ENCODE results near the gene BAZ2B.
"Not testable (repeated sequence)": the region's sequence is repeated elsewhere in the genome, so short reads cannot be mapped to it uniquely, and the experiment has no call there.

Gene BAZ2B

DNA sequence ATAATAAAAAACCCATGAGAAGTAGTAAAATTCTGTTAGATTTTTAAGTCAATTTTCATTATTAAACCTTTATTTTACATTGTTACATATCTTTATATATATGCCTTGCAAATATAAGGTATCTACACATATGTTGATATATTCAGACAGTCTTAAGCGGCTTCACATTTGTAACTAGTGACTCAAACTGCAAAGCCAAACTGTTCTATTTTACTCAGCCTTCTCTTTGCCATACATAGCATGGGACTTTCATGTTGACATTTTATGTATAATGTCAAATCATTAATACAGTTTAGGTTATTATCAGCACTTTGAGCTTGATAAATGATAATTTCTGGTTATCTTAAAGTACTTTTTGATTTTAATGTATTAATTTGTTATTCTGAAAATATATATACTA is 204.9 kb downstream of the BAZ2B start:
- DNase-seq (ENCODE audit: low spot score), result no peak

DNA sequence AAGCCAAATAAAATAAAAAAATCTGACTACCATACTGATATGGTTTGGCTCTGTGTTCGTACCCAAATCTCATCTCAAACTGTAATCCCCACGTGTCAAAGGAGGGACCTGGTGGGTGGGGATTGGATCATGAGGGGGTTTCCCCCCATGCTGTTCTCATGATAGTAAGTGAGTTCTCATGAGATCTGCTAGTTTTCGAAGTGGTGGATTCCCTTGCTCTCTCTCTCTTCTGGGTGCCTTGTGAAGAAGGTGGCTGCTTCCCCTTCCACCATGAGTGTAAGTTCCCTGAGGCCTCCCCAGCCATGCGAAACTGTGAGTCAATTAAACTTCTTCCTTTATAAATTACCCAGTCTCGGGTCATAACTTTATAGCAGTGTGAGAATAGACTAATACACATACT is 206.1 kb downstream of the BAZ2B start:
- DNase-seq (ENCODE audit: low spot score), result no peak

DNA sequence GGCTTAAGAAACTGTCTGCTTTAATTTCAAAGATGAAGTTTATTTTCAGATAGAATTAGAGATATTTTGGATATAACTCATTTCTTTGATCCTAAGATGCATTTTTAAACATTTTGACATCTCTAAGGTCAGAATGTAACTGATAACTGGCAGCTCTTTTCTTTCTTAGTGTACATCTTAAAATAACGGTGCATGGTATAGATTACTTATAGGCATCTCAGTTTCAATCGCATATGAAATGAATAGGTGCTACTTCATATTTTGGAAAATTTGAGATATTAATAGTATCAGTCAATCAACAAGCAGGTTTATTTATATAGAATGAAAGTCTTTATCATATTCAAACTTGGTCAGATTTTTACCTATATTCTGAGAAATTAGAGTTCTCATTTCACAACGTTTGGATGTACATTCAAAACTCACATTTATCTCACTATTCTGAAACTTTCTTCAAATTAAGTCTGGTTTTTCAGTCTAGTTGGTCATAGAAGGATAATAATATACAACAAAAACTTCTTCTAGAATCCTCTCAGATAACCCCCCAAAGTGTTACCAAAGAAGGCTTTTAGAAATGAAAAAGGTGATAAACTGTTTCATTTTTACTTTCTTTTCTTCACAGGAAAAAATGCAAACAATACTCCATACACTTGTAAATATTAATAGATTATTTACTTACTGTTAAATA is 207.1 kb downstream of the BAZ2B start:
- no peak for DNase-seq (ENCODE audit: low spot score)

DNA sequence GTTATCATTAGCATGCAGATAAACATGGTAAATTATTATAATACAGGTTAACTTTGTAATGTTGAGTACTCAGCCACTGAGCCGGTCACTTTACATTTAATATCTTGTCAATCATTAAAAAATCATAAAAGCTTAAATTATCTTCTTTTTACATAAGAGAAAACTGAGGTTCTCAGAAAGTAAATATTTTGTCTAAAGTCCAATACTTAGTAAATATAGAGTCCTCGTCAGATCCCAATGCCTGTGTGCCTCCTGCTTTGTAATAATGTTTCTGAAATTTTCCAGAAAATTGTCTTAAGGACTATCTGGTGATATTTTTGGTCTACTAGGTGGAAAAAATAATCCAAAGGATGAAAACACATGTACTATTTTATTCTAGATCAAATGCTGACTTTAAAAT is 213.6 kb downstream of the BAZ2B start:
- no peak for DNase-seq (ENCODE audit: low spot score)

DNA sequence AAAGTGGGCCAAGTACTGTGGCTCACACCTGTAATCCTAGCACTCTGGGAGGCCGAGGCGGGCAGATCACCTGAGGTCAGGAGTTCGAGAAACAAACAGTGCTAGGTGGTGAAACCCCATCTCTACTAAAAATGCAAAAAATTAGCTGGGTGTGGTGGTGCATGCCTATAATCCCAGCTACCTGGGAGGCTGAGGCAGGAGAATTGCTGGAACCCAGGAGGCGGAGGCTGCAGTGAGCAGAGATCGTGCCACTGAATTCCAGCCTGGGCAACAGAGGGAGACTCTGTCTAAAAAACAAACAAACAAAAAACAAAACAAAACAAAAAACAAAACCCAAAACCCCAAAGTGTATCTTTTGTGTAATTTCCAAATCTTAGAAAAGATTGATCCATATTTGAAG is 214.2 kb downstream of the BAZ2B start:
- DNase-seq (ENCODE audit: low spot score), result not testable (repeated sequence)

DNA sequence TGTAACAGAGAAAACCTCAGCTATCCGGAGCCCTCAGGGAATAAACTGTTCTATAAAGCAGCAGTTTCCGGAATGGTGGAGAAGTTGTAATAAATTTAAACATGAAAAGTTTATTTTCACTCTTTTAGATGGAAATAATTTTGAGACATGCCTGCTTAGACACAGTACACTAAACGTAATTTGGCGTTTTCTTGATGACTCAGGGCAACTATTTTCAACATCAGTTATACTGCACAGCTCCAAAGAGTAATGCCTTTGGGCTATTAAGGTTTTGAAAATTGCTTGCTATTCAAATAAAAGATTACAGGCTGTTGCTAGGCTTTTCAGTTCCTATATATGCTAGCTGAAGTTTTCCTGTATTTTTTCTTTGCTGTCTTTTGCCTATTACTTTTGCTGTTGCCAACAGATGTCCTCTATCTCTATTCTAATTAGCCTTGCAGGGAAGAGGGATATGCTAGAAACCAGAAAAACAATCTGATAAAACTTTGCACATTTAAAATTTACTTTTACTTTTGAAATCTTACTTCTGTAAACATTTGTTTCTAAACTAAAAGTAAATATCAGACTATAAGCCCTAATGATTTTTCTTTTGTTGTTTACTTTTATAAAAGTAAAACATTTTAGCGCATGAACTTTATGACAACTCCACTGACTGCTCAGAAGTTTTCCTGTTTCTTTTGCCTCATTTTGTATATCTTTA is 216.5 kb downstream of the BAZ2B start:
- no peak for DNase-seq (ENCODE audit: low spot score)

DNA sequence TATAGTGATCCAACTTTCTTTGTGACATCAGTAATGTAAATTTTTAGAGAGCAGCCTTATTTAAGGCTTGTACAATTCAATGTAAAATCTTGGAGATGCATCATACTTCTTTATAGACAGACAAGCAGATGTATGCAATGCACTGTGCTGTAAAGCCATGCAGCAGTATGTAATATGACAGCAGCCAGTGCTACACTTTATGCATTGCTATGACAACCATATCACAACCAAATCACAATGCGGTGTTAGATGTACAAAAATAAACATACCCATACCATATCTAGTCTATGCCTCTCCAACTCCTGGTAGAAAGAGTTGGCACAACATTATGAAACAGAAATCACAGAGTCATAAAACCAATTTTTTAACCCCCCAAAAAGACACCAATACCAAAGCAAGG is 219.5 kb downstream of the BAZ2B start:
- DNase-seq (ENCODE audit: low spot score), result no peak

DNA sequence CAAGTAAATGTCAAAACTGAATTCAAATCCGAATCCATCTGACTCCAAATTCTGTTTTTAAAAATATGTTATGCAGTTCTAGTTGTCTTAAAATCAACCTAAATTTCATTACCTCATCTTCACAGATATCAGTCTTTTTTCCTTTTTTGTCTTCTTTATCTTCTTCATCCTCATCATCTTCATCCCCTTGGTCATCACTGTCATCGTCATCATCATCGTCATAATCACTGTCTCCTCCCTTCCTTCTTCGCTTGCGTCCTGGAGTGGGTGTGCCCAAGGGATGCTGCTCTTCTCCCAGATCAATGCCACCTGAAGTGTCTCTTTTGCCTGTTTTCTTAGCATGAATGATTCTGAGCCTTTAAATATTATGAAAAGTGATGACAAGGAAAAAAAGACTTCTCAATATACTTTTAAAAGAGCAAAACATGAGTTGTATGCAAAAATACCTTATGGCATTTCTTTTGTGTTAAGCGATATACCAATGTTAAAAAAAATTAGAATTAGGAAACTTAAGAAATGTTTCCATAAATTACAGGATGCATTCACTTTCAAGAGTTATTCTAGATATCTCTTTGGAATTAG is 233.8 kb downstream of the BAZ2B start:
- no peak for DNase-seq (ENCODE audit: low spot score)

DNA sequence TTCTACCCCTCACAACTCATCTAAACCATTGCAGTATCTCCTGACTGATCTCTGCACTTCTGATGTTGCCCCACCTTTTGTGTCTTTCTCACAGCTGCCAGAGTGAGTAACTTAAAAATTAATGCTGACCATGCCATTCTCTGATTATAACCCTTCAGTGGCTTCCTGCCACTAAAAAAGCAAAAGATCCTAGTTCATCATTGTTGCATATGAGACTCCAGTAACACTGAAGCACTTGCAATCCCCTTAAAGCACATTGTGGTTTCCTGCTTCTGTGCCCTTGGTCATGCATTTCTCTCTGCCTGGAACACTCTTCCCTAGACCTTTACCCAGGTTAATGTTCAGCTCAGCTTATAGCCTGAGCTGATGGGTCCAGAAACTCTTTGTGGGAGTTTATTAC is 234.8 kb downstream of the BAZ2B start:
- DNase-seq (ENCODE audit: low spot score), result no peak

DNA sequence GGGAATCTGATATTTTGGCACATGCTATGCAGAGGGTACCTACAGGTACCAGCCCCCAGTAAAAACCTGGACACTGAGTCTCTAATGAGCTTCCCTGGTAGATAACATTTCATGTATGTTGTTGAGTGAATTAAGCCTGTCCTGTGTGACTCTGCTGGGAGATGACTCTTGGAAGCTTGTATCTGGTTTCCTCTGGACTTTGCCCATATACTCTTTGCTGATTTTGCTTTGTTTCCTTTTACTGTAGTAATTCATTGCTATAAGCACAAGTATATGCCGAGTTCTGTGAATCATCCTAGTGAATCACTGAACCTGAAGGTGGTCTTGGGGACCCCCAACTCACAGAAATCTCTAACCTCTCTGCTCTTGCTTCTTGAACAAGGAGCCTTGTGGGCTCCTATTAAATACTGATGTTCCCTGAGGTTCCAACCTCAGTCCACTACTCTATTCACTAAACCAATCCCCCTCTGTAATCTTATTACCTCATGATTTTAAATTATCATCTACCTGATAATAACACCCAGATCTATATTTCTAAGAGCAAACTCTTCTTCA is 235.6 kb downstream of the BAZ2B start:
- DNase-seq (ENCODE audit: low spot score), result no peak

DNA sequence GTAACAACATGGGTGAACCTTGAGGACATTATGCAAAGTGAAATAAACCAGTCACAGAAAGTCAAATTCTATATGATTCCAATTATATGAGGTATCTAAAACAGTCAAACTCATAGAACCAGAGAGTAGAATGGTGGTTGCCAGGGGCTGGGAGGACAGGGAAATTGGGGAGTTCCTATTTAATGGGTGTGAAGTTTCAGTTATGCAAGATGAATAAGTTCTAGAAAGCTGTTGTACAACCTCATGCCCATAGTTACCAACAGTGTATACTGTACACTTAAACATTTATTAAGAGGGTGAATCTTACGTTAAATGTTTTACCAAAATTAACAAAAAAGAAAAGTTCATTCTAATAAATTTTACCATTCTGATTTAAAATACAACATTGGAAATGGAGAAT is 237.2 kb downstream of the BAZ2B start:
- no peak for DNase-seq (ENCODE audit: low spot score)

DNA sequence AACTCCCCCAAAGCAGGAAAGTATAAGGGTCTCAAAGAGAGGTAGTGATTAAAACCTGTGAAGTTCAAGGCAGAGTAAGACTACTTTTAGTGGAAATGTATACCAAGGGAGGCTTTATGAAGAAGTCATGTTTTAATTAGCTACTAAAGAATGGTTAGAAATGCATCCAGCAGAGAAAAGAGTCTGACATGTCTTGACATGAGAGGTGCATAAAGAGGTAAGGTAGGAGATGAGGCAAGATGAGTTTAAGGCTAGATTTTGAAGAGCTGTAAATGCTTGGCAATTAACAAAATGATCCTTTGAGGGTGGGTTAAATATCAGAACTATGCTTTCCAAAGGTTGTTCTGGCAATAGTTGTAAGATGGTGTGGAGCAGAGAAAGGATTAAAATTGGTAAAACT is 241.1 kb downstream of the BAZ2B start:
- no peak for DNase-seq (ENCODE audit: low spot score)

DNA sequence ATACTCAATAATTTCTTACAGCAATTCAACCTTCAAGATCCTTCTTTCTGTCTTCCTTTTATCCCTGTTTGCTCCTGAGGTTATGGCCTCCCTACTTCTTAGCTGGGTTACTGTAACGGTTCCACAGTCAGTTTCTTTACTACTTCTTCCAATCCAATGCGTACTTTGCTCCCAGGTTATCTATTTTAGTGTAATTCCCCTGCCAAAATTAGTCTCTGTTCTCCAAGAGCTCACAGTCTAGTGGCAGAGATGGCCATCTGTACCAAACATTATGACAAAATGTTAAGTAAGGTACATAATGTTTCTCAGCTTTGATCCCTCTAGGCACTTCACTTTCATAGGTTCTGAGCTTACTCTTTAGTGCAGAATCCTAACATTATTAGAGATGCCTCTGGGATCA is 244.8 kb downstream of the BAZ2B start:
- DNase-seq (ENCODE audit: low spot score), result no peak

DNA sequence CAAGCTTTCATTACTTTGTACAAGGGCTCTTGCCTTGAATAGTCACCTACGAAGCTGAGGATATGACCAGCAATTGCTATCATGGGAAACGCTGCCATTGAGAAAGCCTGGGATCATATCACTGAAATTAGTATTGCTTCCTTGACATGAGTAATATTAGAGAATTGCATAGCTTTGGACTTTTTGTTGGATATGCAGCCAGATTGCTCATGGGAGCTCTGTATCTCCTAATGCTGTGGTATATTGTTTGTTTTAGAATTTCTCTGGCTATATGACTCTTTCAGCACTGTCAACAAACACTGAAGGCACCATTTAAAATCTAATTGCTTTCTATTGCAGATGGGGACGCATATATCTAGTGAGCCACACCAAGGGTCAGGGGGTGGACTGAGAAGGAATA is 249.8 kb downstream of the BAZ2B start:
- DNase-seq (ENCODE audit: low spot score), result no peak

DNA sequence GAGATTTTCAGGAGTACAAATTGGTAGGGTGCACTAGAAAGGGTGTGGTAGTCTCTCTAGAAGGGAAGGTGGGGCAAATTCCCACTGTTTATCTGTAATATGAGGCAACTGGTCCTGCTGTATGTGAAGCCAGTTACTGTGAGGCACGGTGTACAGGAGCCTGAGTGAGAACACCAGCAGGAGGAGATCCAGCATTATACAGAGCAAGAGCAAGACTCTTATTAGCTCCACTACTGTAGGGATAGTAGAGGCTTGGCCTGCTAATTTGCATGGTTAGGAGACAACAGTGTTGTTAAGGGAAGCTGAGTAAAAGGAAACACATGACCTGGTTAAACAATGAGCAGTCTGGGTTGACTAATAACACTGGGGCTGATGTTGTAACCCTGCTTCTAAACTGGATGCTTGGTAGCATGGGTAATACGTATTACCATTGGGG is 253.5 kb downstream of the BAZ2B start:
- DNase-seq (ENCODE audit: low spot score), result no peak

DNA sequence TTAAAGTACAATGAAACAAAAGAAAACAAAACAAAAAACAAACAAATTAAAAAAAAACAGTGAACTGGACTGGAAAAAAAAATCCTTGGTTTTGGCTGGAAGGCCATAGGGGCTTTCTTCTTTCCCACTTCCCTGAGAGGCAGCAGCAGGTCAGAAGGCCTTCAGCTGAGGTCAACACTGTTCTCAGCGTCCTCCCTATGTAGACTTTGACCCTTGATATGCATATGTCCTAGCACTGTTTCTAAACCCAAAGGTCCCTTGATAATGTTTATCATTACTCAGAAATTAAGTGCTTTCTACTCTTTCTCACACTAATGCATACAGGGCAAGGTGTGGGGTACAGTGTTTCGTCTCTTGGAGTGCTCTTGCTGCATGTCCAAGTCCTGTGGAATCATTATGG is 254.3 kb downstream of the BAZ2B start:
- no peak for DNase-seq (ENCODE audit: low spot score)

DNA sequence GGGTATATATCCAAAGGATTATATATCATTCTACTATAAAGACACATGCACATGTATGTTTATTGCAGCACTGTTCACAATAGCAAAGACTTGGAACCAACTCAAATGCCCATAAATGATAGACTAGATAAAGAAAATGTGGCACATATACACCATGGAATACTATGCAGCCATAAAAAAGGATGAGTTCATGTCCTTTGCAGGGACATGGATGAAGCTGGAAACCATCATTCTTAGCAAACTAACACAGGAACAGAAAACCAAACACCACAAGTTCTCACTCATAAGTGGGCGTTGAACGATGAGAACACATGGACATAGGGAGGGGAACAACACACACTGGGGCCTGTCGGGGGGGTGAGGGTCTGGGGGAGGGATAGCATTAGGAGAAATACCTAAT is 254.7 kb downstream of the BAZ2B start:
- not testable (repeated sequence) for DNase-seq (ENCODE audit: low spot score)

DNA sequence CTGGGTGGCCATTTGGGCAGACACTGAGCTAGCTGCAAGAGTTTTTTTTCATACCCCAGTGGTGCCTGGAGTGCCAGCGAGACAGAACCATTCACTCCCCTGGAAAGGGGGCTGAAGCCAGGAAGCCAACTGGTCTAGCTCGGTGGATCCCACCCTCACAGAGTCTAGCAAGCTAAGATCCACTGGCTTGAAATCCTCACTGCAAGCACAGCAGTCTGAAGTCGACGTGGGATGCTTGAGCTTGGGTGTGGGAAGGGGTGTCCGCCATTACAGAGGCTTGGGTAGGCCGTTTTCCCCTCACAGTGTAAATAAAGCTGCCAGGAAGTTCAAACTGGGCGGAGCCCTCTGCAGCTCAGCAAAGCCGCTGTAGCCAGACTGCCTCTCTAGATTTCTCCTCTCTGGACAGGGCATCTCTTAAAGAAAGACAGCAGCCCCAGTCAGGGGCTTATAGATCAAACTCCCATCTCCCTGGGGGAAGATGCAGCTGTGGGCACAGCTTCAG is 260.2 kb downstream of the BAZ2B start:
- no peak for DNase-seq (ENCODE audit: low spot score)

DNA sequence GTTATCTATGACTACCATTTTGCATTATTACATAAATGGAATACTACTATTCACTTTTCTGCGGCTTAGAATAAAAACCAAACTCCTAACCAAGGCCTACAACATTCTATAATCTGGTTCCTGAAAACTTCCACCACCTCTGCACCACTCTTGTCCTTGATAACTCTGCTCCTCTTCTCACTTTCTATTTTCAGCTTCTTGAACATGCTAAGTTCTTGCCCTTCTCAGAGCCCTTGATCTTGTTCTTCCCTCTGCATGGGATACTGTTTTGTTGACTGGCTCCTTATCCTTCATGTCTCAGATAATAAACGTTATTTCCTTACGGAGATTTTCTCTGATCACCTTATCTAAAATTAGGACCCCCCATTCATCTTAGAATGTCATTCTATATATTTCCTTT is 264.4 kb downstream of the BAZ2B start:
- no peak for DNase-seq (ENCODE audit: low spot score)

DNA sequence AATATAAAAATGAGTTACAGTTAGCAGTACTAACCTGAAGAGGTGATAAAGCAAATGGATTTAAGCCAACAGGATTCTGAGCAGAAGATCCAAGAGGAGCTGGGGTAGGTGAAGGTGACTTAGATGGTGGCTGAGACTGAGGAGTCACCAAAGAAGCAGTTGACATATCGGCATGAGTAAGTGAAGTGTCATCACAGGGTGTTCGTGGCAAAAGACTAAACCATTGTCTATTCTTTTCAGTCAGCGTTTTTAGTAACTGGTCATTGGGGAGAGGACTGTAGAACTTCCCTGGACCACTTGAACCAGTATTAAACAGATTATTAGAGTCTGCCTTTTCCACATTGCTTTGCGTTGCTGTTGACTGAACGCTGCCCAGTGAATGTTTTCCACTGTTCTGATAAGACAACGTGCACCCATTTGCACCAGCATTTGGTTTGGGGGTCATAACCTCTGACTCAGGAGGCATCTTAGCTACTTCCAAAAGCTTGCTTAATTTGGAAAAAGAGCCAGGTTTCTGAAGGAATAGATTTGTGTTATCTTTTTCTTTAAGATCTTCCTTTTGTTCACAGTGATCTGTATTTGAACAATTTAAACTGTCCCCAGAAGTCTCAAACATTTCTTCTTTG is 266.6 kb downstream of the BAZ2B start:
- no peak for DNase-seq (ENCODE audit: low spot score)

DNA sequence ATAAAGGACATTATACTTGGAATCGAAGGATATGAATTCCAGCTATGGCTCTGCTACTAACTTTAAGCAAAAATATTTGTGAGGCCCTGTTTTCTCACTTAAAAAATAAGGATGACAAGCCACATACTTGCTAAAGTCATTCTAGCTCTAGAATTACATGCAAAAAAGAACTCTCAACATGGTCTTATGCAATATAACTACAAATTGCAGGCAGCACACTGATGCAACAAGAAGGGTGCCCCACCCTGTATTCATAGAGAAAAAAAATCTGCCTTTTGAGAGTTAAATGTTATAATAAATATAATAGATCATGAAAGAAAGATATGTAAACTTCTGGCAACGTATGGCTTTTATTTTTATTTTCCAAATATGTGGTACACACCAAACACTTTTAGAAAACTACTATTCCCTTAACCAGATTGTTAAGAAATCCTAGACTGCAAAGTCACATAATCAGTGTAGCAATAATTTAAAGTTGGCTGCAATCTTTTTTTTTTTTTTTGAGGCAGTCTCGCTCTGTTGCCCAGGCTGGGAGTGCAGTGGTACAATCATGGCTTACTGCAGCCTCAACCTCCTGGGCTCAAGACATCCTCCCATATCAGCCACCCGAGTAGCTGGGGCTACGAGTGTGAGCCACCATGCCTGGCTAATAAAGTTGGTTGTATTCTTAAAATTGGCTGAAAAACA is 289.6 kb downstream of the BAZ2B start:
- DNase-seq (ENCODE audit: low spot score), result no peak

DNA sequence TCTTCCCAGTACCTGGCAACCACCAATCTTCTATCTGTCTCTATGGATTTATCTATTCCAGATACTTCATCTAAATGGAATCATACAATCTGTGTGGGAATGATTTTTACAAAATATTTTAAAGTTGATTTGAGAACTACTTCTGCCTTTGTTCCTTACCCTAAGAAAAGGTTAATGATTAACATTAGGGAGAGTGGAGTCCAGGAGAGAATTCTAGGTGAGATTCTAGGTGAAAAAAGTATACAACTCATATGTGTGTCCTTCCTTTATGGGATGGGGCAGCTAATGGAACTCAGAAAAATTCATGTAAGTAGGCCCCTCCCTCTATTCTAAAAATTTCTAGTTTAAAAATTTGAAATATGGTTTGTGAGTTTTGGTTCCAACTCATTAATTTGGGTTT is 293.9 kb downstream of the BAZ2B start:
- DNase-seq (ENCODE audit: low spot score), result no peak

Measured in cerebellar cortex (tissue), 1 donor.